HL-60 (cell line): ENCODE measurements around the gene PXK.

Experiments used
- CTCF ChIP-seq: IDR thresholded peaks from one replicate; pipeline ENCODE4 v1.5.1; 2011; ENCODE audit warnings: low read length, control low read depth, inconsistent platforms; ENCODE audit not compliant: insufficient read depth
- POLR2AphosphoS5 ChIP-seq: IDR thresholded peaks from 2 replicates; pipeline ENCODE4 v1.6.1; 2012; ENCODE audit warnings: low read depth
- TF ChIP-seq, protein P1 (sequence below): IDR thresholded peaks from 2 replicates; pipeline ENCODE4 v1.6.1; 2012; ENCODE audit warnings: low read depth; ENCODE audit not compliant: insufficient replicate concordance

DNA sequence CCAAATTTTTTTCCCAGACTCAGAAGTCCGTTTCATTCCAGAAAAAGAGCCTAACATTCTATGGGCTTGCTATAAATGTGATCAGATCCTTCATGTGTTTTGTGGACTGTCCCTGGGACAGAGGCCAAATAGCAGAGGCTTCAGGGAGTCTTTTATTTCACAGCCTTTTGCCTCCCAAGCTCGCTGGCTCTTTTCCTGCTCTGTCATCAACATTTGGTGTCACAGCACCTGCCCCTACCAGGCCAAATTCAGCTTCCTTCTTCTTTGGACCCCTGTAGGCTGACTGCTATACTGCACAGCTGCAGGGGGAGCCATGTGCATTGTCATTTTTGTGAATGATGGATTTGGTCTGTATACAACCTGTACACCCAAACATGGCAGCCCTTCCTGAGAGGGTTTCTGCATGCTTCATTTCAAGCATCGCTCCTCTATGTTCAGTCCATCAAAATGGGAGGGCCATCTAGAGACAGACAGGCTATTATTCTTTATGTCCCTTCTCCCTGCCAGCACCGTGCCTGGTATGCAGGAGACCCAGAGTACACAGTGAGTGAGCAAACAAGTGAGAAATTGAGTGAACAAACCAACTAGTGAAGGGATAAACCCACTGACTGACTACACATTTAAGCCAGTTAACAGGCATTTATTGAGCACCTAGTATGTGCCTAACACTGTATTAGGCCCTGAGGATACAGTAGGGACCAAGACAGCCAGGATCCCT lies 44.5 kb upstream of the PXK start:
- TF ChIP-seq CTCF (no peak), POLR2AphosphoS5 (no peak)
- TF ChIP-seq, protein P1, sequence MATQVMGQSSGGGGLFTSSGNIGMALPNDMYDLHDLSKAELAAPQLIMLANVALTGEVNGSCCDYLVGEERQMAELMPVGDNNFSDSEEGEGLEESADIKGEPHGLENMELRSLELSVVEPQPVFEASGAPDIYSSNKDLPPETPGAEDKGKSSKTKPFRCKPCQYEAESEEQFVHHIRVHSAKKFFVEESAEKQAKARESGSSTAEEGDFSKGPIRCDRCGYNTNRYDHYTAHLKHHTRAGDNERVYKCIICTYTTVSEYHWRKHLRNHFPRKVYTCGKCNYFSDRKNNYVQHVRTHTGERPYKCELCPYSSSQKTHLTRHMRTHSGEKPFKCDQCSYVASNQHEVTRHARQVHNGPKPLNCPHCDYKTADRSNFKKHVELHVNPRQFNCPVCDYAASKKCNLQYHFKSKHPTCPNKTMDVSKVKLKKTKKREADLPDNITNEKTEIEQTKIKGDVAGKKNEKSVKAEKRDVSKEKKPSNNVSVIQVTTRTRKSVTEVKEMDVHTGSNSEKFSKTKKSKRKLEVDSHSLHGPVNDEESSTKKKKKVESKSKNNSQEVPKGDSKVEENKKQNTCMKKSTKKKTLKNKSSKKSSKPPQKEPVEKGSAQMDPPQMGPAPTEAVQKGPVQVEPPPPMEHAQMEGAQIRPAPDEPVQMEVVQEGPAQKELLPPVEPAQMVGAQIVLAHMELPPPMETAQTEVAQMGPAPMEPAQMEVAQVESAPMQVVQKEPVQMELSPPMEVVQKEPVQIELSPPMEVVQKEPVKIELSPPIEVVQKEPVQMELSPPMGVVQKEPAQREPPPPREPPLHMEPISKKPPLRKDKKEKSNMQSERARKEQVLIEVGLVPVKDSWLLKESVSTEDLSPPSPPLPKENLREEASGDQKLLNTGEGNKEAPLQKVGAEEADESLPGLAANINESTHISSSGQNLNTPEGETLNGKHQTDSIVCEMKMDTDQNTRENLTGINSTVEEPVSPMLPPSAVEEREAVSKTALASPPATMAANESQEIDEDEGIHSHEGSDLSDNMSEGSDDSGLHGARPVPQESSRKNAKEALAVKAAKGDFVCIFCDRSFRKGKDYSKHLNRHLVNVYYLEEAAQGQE, result no peak
